Stimulated activated CD8-positive, alpha-beta memory T cell treated with anti-CD3 and anti-CD28 coated beads, Interleukin-4, amount 100 ng/mL, for 24 hours (primary cell): ENCODE measurements around the gene TMEM242.

ENCODE experiments used
- DNase-seq: peaks from one replicate; pipeline ENCODE4 v3.0.0-alpha.2; 2020; ENCODE audit warnings: low read depth

Gene TMEM242

GRCh38 chr6:157288575-157288974, 34.7 kb downstream of the TMEM242 start:
- DNase-seq: no peak

GRCh38 chr6:157287923-157288322, 35.4 kb downstream of the TMEM242 start:
- no peak for DNase-seq

GRCh38 chr6:157287247-157287850, 36.0 kb downstream of the TMEM242 start:
- no peak for DNase-seq

GRCh38 chr6:157285422-157285779, 37.9 kb downstream of the TMEM242 start:
- no peak for DNase-seq

GRCh38 chr6:157284738-157285421, 38.4 kb downstream of the TMEM242 start:
- no peak for DNase-seq

GRCh38 chr6:157283900-157284737, 39.2 kb downstream of the TMEM242 start:
- no peak for DNase-seq

- no peak for DNase-seq
These were observed 39.9 kb downstream of the TMEM242 start for GRCh38 chr6:157283330-157283898.

GRCh38 chr6:157282284-157282683, 41.0 kb downstream of the TMEM242 start:
- no peak for DNase-seq

GRCh38 chr6:157281570-157281969, 41.7 kb downstream of the TMEM242 start:
- DNase-seq: no peak

- DNase-seq: no peak
These were observed 42.4 kb downstream of the TMEM242 start for GRCh38 chr6:157280947-157281346.

- DNase-seq: no peak
These were observed 43.2 kb downstream of the TMEM242 start for GRCh38 chr6:157280157-157280556.

- DNase-seq: no peak
These were observed 45.1 kb downstream of the TMEM242 start for GRCh38 chr6:157278171-157278570.

- DNase-seq: no peak
These were observed 46.6 kb downstream of the TMEM242 start for GRCh38 chr6:157276731-157277130.

GRCh38 chr6:157276134-157276532, 47.2 kb downstream of the TMEM242 start:
- DNase-seq: no peak

- peak; percentile 68 for DNase-seq
These were observed 48.7 kb downstream of the TMEM242 start for GRCh38 chr6:157274471-157275226.

- peak; percentile 58 for DNase-seq
These were observed 49.4 kb downstream of the TMEM242 start for GRCh38 chr6:157273756-157274470.

GRCh38 chr6:157272866-157273755, 50.2 kb downstream of the TMEM242 start:
- DNase-seq: no peak

- DNase-seq: no peak
These were observed 50.9 kb downstream of the TMEM242 start for GRCh38 chr6:157272372-157272771.

GRCh38 chr6:157271911-157272310, 51.4 kb downstream of the TMEM242 start:
- DNase-seq: no peak

- DNase-seq: no peak
These were observed 51.9 kb downstream of the TMEM242 start for GRCh38 chr6:157271441-157271840.
